H1 (cell line): ENCODE data around the gene EDC3. TPM values are rescaled to one million over a fixed set of nuclear protein-coding genes. Genes with fewer than 3 reads are reported as not detected.
"Not testable (repeated sequence)": the region's sequence is repeated elsewhere in the genome, so short reads cannot be mapped to it uniquely, and the experiment has no call there.

Source experiments
- CTCF ChIA-PET: fragments of 300-600 bp; sonication (Branson Sonifier 250); formaldehyde crosslinking; loops from one replicate; lab custom pipeline; 2021; ENCODE audit not compliant: partially characterized antibody; lab: Charles Lee
- POLR2A ChIA-PET: fragments of 300-600 bp; sonication (Branson Sonifier 250); formaldehyde crosslinking; loops from one replicate; lab custom pipeline; 2021; ENCODE audit warnings: inconsistent platforms; ENCODE audit not compliant: partially characterized antibody; lab: Charles Lee
- DNase-seq, 2 experiments: peaks; one replicate each; pipeline versions ENCODE4 v3.0.0 to v3.0.0-alpha.2; 2010 to 2022; ENCODE audit warnings: low spot score in 2 of 2, low read depth in 1 of 2, mixed read lengths in 1 of 2
- FAIRE-seq: peaks from 2 replicates; lab custom pipeline; 2011; peaks lifted over from hg19 to GRCh38; lab: Jason Lieb, UNC
- H2AFZ ChIP-seq: 2 replicates; pipeline ENCODE4 v1.8.1; 2012; ENCODE audit warnings: low read length, inconsistent platforms
- H2AK5ac ChIP-seq: 2 replicates; pipeline ENCODE4 v1.6.1; 2013; ENCODE audit warnings: low read depth, low read length
- H2BK120ac ChIP-seq: replicated peaks from 2 replicates; pipeline ENCODE3; 2013; ENCODE audit warnings: low read depth, low read length, inconsistent platforms
- H2BK12ac ChIP-seq: 2 replicates; pipeline ENCODE4 v1.6.1; 2013; ENCODE audit warnings: low read depth, low read length
- H2BK15ac ChIP-seq: 2 replicates; pipeline ENCODE4 v1.6.1; 2013; ENCODE audit warnings: low read length
- H2BK20ac ChIP-seq: 2 replicates; pipeline ENCODE4 v1.6.1; 2013; ENCODE audit warnings: low read length
- H2BK5ac ChIP-seq: 2 replicates; pipeline ENCODE4 v1.6.1; 2013; ENCODE audit warnings: low read depth, low read length
- H3K14ac ChIP-seq: 2 replicates; pipeline ENCODE4 v1.6.1; 2013; ENCODE audit warnings: inconsistent platforms; ENCODE audit not compliant: insufficient read length
- H3K18ac ChIP-seq: 2 replicates; pipeline ENCODE4 v1.6.1; 2013; ENCODE audit warnings: low read length; ENCODE audit errors: extremely low read depth
- H3K23ac ChIP-seq: 2 replicates; pipeline ENCODE4 v1.6.1; 2013; ENCODE audit warnings: inconsistent platforms; ENCODE audit not compliant: insufficient read length
- H3K23me2 ChIP-seq: 2 replicates; pipeline ENCODE4 v1.6.1; 2013; ENCODE audit warnings: low read depth, low read length
- H3K27ac ChIP-seq: 2 replicates; pipeline ENCODE4 v1.6.1; 2011; ENCODE audit warnings: low read depth, low read length, inconsistent platforms
- H3K27me3 ChIP-seq, 4 experiments: replicated peaks in 1 of 4; 1 replicate in 1 of 4; 2 replicates in 3 of 4; pipeline versions ENCODE4 v1.6.1 to v1.8.1; 2011 to 2013; ENCODE audit warnings: low read length in 3 of 4, mild to moderate bottlenecking in 3 of 4, inconsistent platforms in 2 of 4, mixed read lengths in 2 of 4, moderate library complexity in 1 of 4; ENCODE audit not compliant: control insufficient read depth in 3 of 4, insufficient read depth in 3 of 4; ENCODE audit errors: extremely low read depth in 1 of 4
- H3K36me3 ChIP-seq, 4 experiments: 2 replicates each; pipeline versions ENCODE4 v1.6.1 to v1.8.1; 2011 to 2013; ENCODE audit warnings: mild to moderate bottlenecking in 4 of 4, low read length in 3 of 4, moderate library complexity in 2 of 4, control low read depth in 1 of 4, inconsistent platforms in 1 of 4; ENCODE audit not compliant: insufficient read depth in 4 of 4, control insufficient read depth in 2 of 4
- H3K4ac ChIP-seq: replicated peaks from 2 replicates; pipeline ENCODE3; 2013; ENCODE audit warnings: low read length, low read depth, mixed read lengths, inconsistent platforms; ENCODE audit not compliant: insufficient read length
- H3K4me1 ChIP-seq, 4 experiments: replicated peaks in 1 of 4; 1 replicate in 1 of 4; 2 replicates in 3 of 4; pipeline versions ENCODE4 v1.6.1 to v1.8.1; 2011 to 2013; ENCODE audit warnings: low read length in 3 of 4, inconsistent platforms in 2 of 4, mixed read lengths in 1 of 4; ENCODE audit not compliant: insufficient read depth in 4 of 4, control insufficient read depth in 3 of 4
- H3K4me2 ChIP-seq, 2 experiments: 2 replicates each; pipeline versions ENCODE4 v1.6.1 to v1.8.1; 2011 to 2013; ENCODE audit warnings: low read depth in 2 of 2, low read length in 2 of 2, control low read depth in 1 of 2, inconsistent platforms in 1 of 2, mild to moderate bottlenecking in 1 of 2; ENCODE audit not compliant: insufficient read depth in 1 of 2
- H3K4me3 ChIP-seq, 4 experiments: fragments of 200-600, 300-600 bp in 1 of 4; sonication (generic), shearing (Covaris generic), sonication (Bioruptor Twin) in 1 of 4; 2 replicates each; pipeline versions ENCODE4 v1.5.1 to v1.8.1; 2011 to 2016; ENCODE audit warnings: low read length in 4 of 4, low read depth in 3 of 4, control low read depth in 2 of 4, inconsistent platforms in 2 of 4, mild to moderate bottlenecking in 2 of 4, mixed read lengths in 1 of 4, moderate library complexity in 1 of 4; ENCODE audit not compliant: insufficient read depth in 2 of 4; ENCODE audit errors: extremely low read depth in 1 of 4
- H3K56ac ChIP-seq: replicated peaks from 2 replicates; pipeline ENCODE3; 2013; ENCODE audit warnings: low read depth, mild to moderate bottlenecking, mixed read lengths, low read length, inconsistent platforms; ENCODE audit not compliant: insufficient read length
- H3K79me1 ChIP-seq: 2 replicates; pipeline ENCODE4 v1.6.1; 2013; ENCODE audit warnings: low read depth, low read length, control low read depth
- H3K79me2 ChIP-seq, 2 experiments: 2 replicates each; pipeline versions ENCODE4 v1.6.1 to v1.8.1; 2012 to 2013; ENCODE audit warnings: low read length in 2 of 2, mild to moderate bottlenecking in 2 of 2, inconsistent platforms in 1 of 2; ENCODE audit not compliant: insufficient read depth in 2 of 2, control insufficient read depth in 1 of 2
- H3K9ac ChIP-seq, 4 experiments: replicated peaks in 1 of 4; 1 replicate in 1 of 4; 2 replicates in 3 of 4; pipeline versions ENCODE4 v1.6.1 to v1.8.1; 2011 to 2013; ENCODE audit warnings: low read depth in 3 of 4, low read length in 3 of 4, control low read depth in 2 of 4, mild to moderate bottlenecking in 2 of 4, moderate library complexity in 2 of 4, inconsistent platforms in 1 of 4; ENCODE audit errors: extremely low read depth in 1 of 4
- H3K9me3 ChIP-seq, 2 experiments: 2 replicates each; pipeline versions ENCODE4 v1.6.1 to v1.8.1; 2012 to 2013; ENCODE audit warnings: mild to moderate bottlenecking in 2 of 2, moderate library complexity in 2 of 2, control low read depth in 1 of 2, inconsistent platforms in 1 of 2, low read depth in 1 of 2, low read length in 1 of 2, mixed read lengths in 1 of 2; ENCODE audit not compliant: insufficient read depth in 2 of 2
- H4K20me1 ChIP-seq, 2 experiments: replicated peaks in 1 of 2; 2 replicates each; pipeline versions ENCODE3 to v1.8.1; 2011 to 2013; ENCODE audit warnings: inconsistent platforms in 2 of 2, low read length in 2 of 2, mild to moderate bottlenecking in 1 of 2; ENCODE audit not compliant: insufficient read depth in 2 of 2, control insufficient read depth in 1 of 2
- H4K5ac ChIP-seq: 2 replicates; pipeline ENCODE4 v1.6.1; 2013; ENCODE audit warnings: low read length, low read depth, mixed read lengths, inconsistent platforms; ENCODE audit not compliant: insufficient read length
- H4K8ac ChIP-seq: 2 replicates; pipeline ENCODE4 v1.8.0; 2013; ENCODE audit warnings: mild to moderate bottlenecking, moderate library complexity, low read length, inconsistent platforms; ENCODE audit not compliant: insufficient read depth; ENCODE audit errors: extremely low read depth
- H4K91ac ChIP-seq: replicated peaks from 2 replicates; pipeline ENCODE3; 2013; ENCODE audit warnings: low read length, mixed read lengths, inconsistent platforms; ENCODE audit not compliant: insufficient read length
- WGBS, 2 experiments: shearing (Covaris generic) in 1 of 2; methylation state at CpG; one replicate each; pipeline versions ENCODE4 v1.1.6 to v1.1.7; 2013 to 2015; ENCODE audit warnings: low lambda C conversion rate in 2 of 2, mixed read lengths in 2 of 2, inconsistent platforms in 1 of 2, low coverage in 1 of 2, missing lambda C conversion rate in 1 of 2; ENCODE audit not compliant: insufficient replicate concordance in 2 of 2, insufficient coverage in 1 of 2, insufficient read length in 1 of 2; ENCODE audit errors: extremely low coverage in 1 of 2, missing lambda C conversion rate in 1 of 2; 5-methylcytosine and 5-hydroxymethylcytosine counted together
- polyA plus RNA-seq, 7 experiments: library from polyadenylated mRNA; depleted of rRNA in 3 of 7; stranded (reverse) in 5 of 7; unstranded in 2 of 7; fragments of >200 nt in 5 of 7; fragments of 200-250 nt in 2 of 7; gene quantifications; 1 replicate in 5 of 7; 2 replicates in 1 of 7; 4 replicates in 1 of 7; pipeline versions ENCODE4 v1.2.1 to v1.2.3, GENCODE V29; 2011 to 2013; ENCODE audit warnings: missing spikeins in 2 of 7, mixed read lengths in 2 of 7
- total RNA-seq: library from RNA; stranded (reverse); fragmentation: NEBNext Ultra II Directional; extraction: Animal tissue kit (Norgen Biotek cat#: 25700); gene quantifications from 2 replicates; pipeline ENCODE4 v1.2.1, GENCODE V29; 2021

EDC3 gene
- total and polyA plus RNA-seq, 2 of the 8 experiments (the other 6 are each of a cell fraction or from before 2014, with no cell fraction given) = 45.0 to 50.8 TPM

DNA sequence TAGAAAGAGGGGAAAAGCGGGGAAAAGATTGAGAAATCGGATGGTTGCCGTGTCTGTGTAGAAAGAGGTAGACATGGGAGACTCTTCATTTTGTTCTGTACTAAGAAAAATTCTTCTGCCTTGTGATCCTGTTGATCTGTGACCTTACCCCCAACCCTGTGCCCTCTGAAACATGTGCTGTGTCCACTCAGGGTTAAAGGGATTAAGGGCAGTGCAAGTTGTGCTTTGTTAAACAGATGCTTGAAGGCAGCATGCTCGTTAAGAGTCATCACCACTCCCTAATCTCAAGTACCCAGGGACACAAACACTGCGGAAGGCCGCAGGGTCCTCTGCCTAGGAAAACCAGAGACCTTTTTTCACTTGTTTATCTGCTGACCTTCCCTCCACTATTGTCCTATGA lies 33.5 kb upstream of the EDC3 start:
- H2AFZ ChIP-seq, H3K4me2 ChIP-seq, H3K9ac ChIP-seq, H2BK15ac ChIP-seq, DNase-seq, H3K79me2 ChIP-seq, H3K27ac ChIP-seq, H2BK20ac ChIP-seq, H3K4ac ChIP-seq, H3K36me3 ChIP-seq, H3K23ac ChIP-seq, H4K91ac ChIP-seq, H4K8ac ChIP-seq, H3K14ac ChIP-seq, H2BK5ac ChIP-seq, H3K56ac ChIP-seq, H4K20me1 ChIP-seq, H2AK5ac ChIP-seq, H3K79me1 ChIP-seq, FAIRE-seq, H4K5ac ChIP-seq, H3K4me3 ChIP-seq, H3K18ac ChIP-seq, H2BK120ac ChIP-seq, H3K9me3 ChIP-seq, H3K4me1 ChIP-seq, H2BK12ac ChIP-seq: not testable (repeated sequence)
- Histone ChIP-seq H3K27me3 (peaks cover 12 to 29% (median 25%) of the 10 kb centered on the region in 4 experiments), H3K23me2 (peaks cover 11% of the 10 kb centered on the region; the same call in 1 of the 2 replicates)
- CTCF ChIA-PET = interaction anchor here (2.2 kb wide), 1 partner anchor 39 kb away, joined by 5 read pairs; no protein-coding TSS in a partner anchor
- 84% methylated on average over 6 of the region's 6 CpGs; no CpG with 5 or more reads in 1 of the 2 experiments for WGBS, 2 experiments
- POLR2A ChIA-PET = interaction anchor here (2.4 kb wide), 1 partner anchor 31 kb away, joined by 10 read pairs; no protein-coding TSS in a partner anchor

GRCh38 chr15:74728699-74729098 lies 32.9 kb upstream of the EDC3 start:
- Histone ChIP-seq H3K23me2 (peaks cover 11% of the 10 kb centered on the region; the same call in 1 of the 2 replicates), H3K27me3 (peaks cover 12 to 29% (median 25%) of the 10 kb centered on the region in 4 experiments)
- WGBS, 2 experiments = 92% methylated on average over 5 of the region's 30 CpGs; no CpG with 5 or more reads in 1 of the 2 experiments
- not testable (repeated sequence) for H4K91ac ChIP-seq, H3K27ac ChIP-seq, H3K79me2 ChIP-seq, H2BK12ac ChIP-seq, H4K8ac ChIP-seq, H3K79me1 ChIP-seq, H2BK5ac ChIP-seq, H3K36me3 ChIP-seq, H2AK5ac ChIP-seq, H2BK15ac ChIP-seq, H4K5ac ChIP-seq, H3K4me3 ChIP-seq, H2AFZ ChIP-seq, H2BK20ac ChIP-seq, DNase-seq, H3K9ac ChIP-seq, FAIRE-seq, H3K56ac ChIP-seq, H3K9me3 ChIP-seq, H3K23ac ChIP-seq, H2BK120ac ChIP-seq, H3K4ac ChIP-seq, H3K14ac ChIP-seq, H3K4me1 ChIP-seq, H4K20me1 ChIP-seq, H3K18ac ChIP-seq, H3K4me2 ChIP-seq
- POLR2A ChIA-PET = interaction anchor here (5.5 kb wide), 1 partner anchor 31 kb away, joined by 46 read pairs; no protein-coding TSS in a partner anchor
- CTCF ChIA-PET = interaction anchor here (0.6 kb wide), 1 partner anchor 83 kb away, joined by 3 read pairs; no protein-coding TSS in a partner anchor
